Activated naive CD8-positive, alpha-beta T cell treated with anti-CD3 and anti-CD28 coated beads, Interleukin-2, amount 50 U/mL, for 16 hours (primary cell): ENCODE measurements around the gene SLC12A2.

ENCODE experiments used
- DNase-seq: peaks from one replicate; pipeline ENCODE4 v3.0.0-alpha.2; 2020; ENCODE audit warnings: low read depth, low spot score

Gene SLC12A2

GRCh38 chr5:128083033-128083810 lies at the start of gene SLC12A2:
Gene SLC12A2 (plus strand): TSS chr5:128083766. CDS start chr5:128083955, 189 bp downstream.
- peak; percentile 77 for DNase-seq

GRCh38 chr5:128035689-128036088 lies 47.9 kb upstream of the SLC12A2 start:
- no peak for DNase-seq

DNA sequence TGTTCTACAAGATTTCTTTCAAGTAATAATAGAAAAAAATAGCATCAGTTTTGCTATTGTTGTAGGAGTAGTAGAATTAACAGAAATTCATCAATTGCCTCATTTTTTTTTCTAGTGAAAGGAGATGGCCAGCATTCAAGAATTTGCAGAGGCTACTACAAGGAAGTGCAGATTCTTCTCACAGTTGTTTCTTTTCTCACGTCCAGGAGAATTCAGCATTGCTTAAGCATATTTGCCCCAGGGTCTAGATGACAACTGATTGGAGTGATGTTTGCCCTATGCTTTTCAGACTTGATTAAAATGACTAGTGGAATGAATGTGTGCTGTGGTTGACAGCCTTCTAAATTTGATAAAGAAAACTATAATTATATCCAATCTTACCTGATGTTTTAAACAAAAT lies 46.6 kb upstream of the SLC12A2 start:
- DNase-seq, result no peak

GRCh38 chr5:128038643-128039042 lies 44.9 kb upstream of the SLC12A2 start:
- DNase-seq, result no peak

DNA sequence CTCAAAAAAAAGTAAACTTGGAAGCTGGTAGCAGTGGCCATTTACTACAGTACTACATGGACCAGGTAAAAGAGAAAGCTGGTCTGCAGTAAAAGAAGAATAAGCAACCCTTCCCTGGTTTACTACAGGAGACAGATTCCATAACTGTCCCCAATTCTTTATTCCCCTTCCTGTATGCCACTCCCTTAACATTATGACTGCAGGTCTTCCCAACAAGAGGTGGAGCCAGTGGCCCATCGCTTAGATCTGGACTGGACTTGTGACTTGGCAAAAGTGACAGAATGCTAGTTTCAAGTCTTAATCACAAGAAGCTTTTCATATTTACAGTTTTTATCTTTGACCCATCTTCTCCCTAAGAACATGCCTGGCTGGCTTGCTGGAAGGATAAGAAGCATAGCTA lies 42.6 kb upstream of the SLC12A2 start:
- DNase-seq, result no peak

GRCh38 chr5:128052780-128053179 lies 30.8 kb upstream of the SLC12A2 start:
- no peak for DNase-seq

DNA sequence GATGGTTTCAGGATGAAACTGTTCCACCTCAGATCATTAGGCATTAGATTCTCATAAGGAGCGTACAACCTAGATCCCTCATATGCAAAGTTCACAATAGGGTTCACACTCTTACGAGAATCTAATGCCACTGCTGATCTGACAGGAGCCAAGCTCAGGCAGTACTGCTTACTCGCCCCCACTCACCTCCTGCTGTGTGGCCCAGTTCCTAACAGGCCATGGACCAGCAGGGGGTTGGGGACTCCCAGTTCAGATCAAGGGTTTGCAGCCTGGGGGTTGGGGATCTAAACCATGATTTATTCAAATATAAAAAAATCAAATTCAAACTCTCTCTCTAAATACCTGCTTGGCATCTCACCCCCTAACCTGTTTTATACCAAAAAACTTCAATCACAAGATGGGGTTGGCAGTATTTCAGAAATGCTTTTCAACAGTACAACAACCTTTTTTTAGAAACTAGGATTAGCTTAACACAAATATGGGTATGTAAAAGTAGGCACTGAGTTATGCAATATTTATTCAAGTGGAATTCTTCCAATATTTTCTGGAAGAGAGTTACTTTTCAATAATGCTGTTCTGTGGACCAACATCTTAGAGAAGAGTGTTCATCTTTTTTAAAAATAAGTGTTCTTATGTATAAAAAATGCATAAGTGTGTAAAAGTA lies 30.1 kb upstream of the SLC12A2 start:
- no peak for DNase-seq

DNA sequence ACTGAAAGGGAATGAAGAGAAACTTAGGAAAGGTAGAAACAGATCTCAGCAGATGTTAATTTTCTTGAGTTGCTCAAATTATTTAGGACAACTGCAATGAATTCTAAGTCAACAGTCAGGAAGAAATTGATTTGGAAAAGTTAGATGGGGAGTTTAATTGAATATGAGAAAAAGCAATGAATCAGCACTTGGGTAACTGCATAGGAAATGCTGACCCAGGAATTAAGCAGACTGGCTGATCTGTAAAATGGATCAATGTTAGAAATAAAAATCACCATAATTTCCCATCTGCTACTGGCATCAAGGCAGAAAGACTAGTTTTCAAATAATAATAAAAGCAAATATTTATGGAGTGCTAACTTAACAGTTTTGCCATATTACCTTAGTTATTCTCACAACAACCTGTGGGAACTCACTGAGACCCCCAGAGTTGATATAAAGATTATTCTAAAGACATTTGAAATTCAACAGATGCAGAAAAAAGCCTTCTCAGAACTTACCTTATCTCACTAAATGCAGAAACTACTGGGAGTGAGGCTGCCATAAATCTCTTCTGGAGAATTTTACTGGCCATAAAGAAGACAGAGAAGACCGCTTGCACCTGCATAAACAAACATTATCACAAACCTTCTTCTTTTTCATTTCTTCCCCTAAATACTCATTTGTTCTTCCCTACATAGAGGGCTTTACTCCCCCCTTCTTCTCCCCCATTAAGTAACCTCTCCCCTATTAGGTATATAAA lies 22.8 kb upstream of the SLC12A2 start:
- no peak for DNase-seq

DNA sequence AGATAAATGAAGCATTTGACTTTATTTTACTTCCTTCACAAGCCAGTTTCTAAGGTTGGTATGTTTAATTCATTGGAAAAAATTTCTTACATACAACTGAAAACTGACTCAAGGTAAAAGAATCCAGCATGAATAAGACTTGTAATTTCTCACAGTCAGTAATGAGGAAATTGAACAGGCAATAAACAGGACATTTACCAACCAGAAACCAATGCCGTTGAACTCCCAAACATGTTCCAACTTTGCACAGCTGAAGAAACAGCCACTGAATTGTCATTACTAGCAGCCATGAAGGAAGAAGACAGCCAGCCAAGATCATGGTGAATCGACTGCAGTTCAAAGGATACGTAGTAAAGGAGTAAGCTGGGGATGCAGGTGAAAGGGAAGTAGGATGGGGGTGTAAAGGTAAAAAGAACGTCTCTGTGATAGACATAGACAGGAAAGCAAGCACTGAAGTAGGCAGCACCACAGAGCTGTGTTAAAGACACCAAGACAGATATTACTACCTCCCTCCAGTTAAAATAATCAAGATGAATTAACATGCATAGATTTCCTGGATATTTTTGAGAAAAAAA lies 21.3 kb upstream of the SLC12A2 start:
- no peak for DNase-seq

DNA sequence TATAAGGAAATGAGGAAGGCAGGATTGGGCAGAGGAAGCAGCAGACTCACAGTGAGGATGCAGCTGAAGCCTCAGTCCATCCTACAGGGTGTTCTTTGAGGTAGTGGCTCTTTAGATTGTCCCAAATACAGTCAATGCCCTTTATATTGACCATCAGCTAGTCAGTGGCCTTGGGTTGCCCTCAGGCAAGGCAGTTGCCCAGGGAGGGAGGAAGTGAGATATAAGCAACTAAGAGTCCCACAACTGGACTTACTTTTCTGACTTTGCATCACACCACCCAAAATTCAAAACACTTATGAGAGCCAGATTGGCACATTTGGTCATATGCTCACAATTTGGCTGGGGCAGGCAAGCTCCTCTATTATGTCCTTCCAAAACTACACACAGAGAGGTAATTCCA lies 9.4 kb upstream of the SLC12A2 start:
- no peak for DNase-seq

GRCh38 chr5:128074953-128075352 lies 8.6 kb upstream of the SLC12A2 start:
- no peak for DNase-seq

DNA sequence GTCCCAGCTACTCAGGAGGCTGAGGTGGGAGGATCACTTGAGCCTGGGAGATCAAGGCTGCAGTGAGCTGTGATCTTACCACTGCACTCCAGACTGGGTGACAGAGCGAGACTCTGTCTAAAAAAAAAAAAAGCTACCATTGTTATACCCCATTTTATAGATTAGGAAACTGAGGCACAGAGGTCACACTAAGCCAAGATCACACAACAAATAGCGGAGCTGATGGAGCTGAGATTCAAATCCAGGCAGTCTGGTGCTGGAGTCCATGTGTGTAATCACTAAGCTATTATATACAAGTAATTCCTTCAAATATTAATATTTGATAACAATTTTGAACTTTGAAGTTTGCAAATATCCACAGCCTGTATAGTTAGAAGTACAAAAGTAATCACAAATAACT lies 6.0 kb upstream of the SLC12A2 start:
- no peak for DNase-seq

GRCh38 chr5:128081111-128081851 lies 2.3 kb upstream of the SLC12A2 start:
- DNase-seq, result no peak

DNA sequence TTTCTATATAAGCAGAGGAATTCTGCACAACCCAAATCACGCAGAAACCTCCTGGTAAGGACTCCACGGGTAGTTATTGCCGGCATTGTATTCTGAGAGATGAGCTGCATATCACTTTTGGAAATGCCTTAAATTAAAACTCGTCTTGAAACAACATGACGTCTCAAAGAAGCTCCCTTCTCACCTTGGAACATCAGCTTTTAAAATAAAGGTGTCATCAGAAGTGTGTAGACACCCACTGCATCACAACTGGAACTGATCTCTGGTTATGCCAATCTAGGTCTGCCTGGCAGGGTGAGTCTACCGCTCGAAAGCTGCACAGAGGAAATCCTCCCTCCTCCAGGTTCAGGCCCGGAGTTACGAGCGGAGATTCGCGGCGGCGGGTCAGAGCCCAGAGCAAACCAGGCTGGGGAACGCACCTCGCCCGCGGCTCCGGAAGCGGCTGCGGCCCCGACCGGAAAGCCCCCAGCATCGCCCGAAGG lies 974 bp upstream of the SLC12A2 start:
- no peak for DNase-seq

- no peak for DNase-seq
Measured at GRCh38 chr5:128083811-128084227, 253 bp downstream of the SLC12A2 start.

DNA sequence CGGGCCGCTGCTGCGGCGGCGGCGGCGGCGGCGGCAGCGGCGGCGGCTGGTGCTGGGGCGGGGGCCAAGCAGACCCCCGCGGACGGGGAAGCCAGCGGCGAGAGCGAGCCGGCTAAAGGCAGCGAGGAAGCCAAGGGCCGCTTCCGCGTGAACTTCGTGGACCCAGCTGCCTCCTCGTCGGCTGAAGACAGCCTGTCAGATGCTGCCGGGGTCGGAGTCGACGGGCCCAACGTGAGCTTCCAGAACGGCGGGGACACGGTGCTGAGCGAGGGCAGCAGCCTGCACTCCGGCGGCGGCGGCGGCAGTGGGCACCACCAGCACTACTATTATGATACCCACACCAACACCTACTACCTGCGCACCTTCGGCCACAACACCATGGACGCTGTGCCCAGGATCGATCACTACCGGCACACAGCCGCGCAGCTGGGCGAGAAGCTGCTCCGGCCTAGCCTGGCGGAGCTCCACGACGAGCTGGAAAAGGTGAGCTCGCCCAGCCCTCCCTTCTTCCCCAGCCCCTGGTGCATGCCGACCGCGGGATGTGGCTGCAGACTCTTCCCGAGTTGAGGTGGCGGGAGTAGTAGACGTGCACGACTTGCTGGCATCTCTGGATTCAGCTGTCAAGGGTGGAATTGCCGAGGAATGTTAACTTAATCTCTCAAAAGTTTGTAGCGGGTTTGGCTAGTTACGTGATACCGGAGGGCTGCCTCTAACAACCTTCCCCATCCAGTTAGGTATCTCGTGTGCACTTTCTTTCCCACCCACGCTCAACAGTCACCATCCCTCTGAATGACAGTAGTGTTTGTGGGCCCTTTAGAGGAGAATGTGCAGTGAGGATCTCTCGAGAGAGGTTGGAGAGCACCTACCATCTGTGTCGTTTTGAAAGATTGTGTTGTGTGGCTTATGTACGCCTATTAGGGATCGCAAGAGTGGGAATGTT lies 932 bp downstream of the SLC12A2 start:
- peak; percentile 14 for DNase-seq

DNA sequence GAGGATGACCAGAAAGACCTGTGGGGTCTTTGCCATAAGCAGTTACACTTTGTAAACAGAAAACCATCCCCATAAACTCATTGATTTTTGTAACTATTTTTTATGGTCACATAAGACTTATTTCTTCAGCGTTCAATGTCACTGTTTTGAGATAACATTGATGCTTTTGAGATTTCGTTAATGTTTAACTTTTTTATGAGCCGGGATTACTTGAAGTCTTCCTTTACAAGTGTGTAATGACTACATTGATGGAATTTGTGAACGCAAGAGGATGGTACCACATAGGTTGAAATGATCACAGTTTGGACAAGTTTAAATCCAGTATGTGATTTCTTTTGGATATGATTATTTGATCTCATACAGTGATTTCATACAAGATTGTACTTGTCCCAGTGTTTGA lies 1.8 kb downstream of the SLC12A2 start:
- no peak for DNase-seq

GRCh38 chr5:128091579-128091978 lies 8.0 kb downstream of the SLC12A2 start:
- no peak for DNase-seq

DNA sequence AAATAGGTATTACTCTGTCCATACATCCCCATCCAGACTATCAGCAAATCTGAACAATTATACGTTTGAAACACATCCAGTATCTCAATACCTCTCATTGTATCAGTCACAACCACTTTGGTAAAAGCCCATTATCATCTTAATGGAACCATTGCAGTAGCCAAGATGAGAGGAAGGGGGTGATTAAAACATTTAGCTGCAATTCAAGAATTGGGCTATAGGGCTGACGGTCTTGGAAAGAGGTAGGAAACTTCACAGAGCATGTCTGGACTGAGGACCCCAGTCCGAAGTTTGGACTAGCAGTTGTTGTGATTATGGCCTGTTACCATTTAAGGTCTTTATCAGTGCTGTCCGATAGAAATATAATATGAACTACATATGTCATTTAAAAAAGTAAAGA lies 8.6 kb downstream of the SLC12A2 start:
- DNase-seq, result no peak

DNA sequence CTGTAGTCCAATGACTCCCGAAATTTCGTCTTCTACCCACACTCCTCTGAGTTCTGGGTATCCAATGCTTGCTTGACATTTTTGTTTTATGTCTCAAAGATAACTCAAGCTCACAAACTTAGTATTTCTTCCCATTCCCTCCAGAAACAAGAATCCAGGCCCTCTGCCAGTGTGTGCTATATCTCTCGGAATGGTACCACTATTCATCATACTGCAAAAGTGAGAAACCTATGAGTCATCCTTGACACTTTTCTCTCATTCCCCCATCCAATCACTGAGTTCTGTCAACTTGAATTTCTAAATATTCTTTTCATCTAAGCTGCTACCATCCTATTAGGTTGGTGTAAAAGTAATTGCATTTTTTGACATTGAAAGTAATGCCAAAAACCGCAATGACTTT lies 9.8 kb downstream of the SLC12A2 start:
- no peak for DNase-seq
